Fibroblast of lung (primary cell): ENCODE results near the gene SH3BGRL2. TPM values are rescaled to one million over a fixed set of nuclear protein-coding genes. Genes with fewer than 3 reads are reported as not detected.
"Not testable (repeated sequence)": the region's sequence is repeated elsewhere in the genome, so short reads cannot be mapped to it uniquely, and the experiment has no call there.

ENCODE experiments used
- DNase-seq, 2 donors: peaks; one replicate each; pipeline versions ENCODE4 v3.0.0 to v3.0.0-alpha.2; 2010; ENCODE audit warnings: low read depth in 2 of 2
- H2AFZ ChIP-seq: 2 replicates; pipeline ENCODE4 v1.5.1; 2012; ENCODE audit warnings: low read length, control low read depth, inconsistent platforms
- H3K27ac ChIP-seq: 2 replicates; pipeline ENCODE4 v1.5.1; 2011; ENCODE audit warnings: low read length, control low read depth; ENCODE audit not compliant: insufficient read depth
- H3K27me3 ChIP-seq: 2 replicates; pipeline ENCODE4 v1.5.1; 2011; ENCODE audit warnings: mild to moderate bottlenecking, low read length; ENCODE audit not compliant: control insufficient read depth, insufficient read depth
- H3K36me3 ChIP-seq: 2 replicates; pipeline ENCODE4 v1.5.1; 2011; ENCODE audit warnings: low read length; ENCODE audit not compliant: control insufficient read depth, insufficient read depth
- H3K4me1 ChIP-seq: 2 replicates; pipeline ENCODE4 v1.5.1; 2011; ENCODE audit warnings: low read length; ENCODE audit not compliant: control insufficient read depth, insufficient read depth; ENCODE audit errors: extremely low read depth
- H3K4me2 ChIP-seq: 2 replicates; pipeline ENCODE4 v1.5.1; 2011; ENCODE audit warnings: low read length, control low read depth; ENCODE audit not compliant: insufficient read depth; ENCODE audit errors: extremely low read depth
- H3K4me3 ChIP-seq, 4 experiments: fragments of 200-600 bp in 1 of 4; sonication (generic) in 1 of 4; replicated peaks in 1 of 4; 2 replicates each; pipeline ENCODE4 v1.5.1; 2011 to 2016; ENCODE audit warnings: low read length in 4 of 4, low read depth in 3 of 4, mild to moderate bottlenecking in 3 of 4, control low read depth in 2 of 4, inconsistent platforms in 1 of 4, mixed read lengths in 1 of 4; ENCODE audit not compliant: insufficient read depth in 1 of 4; ENCODE audit errors: control extremely low read depth in 1 of 4
- H3K79me2 ChIP-seq: 2 replicates; pipeline ENCODE4 v1.5.1; 2012; ENCODE audit warnings: mild to moderate bottlenecking, low read length, inconsistent platforms; ENCODE audit not compliant: control insufficient read depth, insufficient read depth
- H3K9ac ChIP-seq: 2 replicates; pipeline ENCODE4 v1.5.1; 2011; ENCODE audit warnings: mild to moderate bottlenecking, low read length, control low read depth; ENCODE audit not compliant: insufficient read depth
- H3K9me3 ChIP-seq: 2 replicates; pipeline ENCODE4 v1.5.1; 2012; ENCODE audit warnings: low read depth, low read length; ENCODE audit not compliant: control insufficient read depth, insufficient read depth
- H4K20me1 ChIP-seq: 2 replicates; pipeline ENCODE4 v1.5.1; 2011; ENCODE audit warnings: low read length; ENCODE audit not compliant: control insufficient read depth, insufficient read depth; ENCODE audit errors: extremely low read depth
- EZH2 ChIP-seq: IDR thresholded peaks from 2 replicates; pipeline ENCODE4 v1.5.1; 2012; ENCODE audit warnings: low read length, control low read depth, mild to moderate bottlenecking; ENCODE audit errors: missing control alignments
- polyA plus RNA-seq, 2 donors: library from polyadenylated mRNA; depleted of rRNA in 1 of 2; stranded (reverse) in 1 of 2; unstranded in 1 of 2; fragments of >200 nt; gene quantifications; 2 replicates each; pipeline ENCODE4 v1.2.1, GENCODE V29; 2011 to 2012; ENCODE audit warnings: missing spikeins in 1 of 2
- total RNA-seq: library from RNA; depleted of rRNA; stranded (reverse); fragments of >200 nt; gene quantifications from 2 replicates; pipeline ENCODE4 v1.2.1, GENCODE V29; 2014
- TF ChIP-seq, protein P1 (sequence below), 2 donors: IDR thresholded peaks in 1 of 2; conservative IDR thresholded peaks in 1 of 2; 1 replicate in 1 of 2; 2 replicates in 1 of 2; pipeline ENCODE4 v1.5.1; 2011 to 2012; ENCODE audit warnings: low read length in 2 of 2, control low read depth in 1 of 2, inconsistent platforms in 1 of 2, low read depth in 1 of 2, mild to moderate bottlenecking in 1 of 2

SH3BGRL2 gene
- total and polyA plus RNA-seq, 2 donors (not counting 1 experiment from before 2014, with no cell fraction given) = 1.5 to 4.3 TPM

DNA sequence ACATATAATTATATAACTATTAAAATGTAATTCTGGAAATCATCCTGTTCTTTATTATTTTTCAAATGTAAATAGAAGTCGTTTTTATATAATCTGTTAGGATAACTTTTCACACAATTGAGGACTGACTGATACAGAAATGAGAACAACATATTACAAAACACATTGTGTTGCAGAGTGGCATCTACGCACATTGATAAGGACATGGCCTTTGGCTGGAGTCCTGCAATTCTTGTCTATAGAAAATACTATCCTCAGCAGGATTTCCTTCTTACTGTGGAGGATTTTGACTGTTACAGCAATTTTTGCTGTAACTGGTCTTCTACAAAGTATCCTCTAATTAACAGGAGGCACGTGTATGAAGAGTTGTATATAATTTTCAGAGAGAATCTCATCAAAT, 19.8 kb downstream of the SH3BGRL2 start:
- Histone ChIP-seq H3K36me3 (no peaks in the 10 kb centered on the region), H3K79me2 (no peaks in the 10 kb centered on the region), H2AFZ (no peak overlapping the region), H3K4me2 (no peak overlapping the region), H3K4me1 (no peaks in the 10 kb centered on the region), H3K27me3 (no peaks in the 10 kb centered on the region), H3K9me3 (no peaks in the 10 kb centered on the region), H3K4me3 (no peak overlapping the region), H3K9ac (no peak overlapping the region), H4K20me1 (no peaks in the 10 kb centered on the region), H3K27ac (no peak overlapping the region)
- no peak for DNase-seq
- no peak for TF ChIP-seq EZH2
- TF ChIP-seq, protein P1, sequence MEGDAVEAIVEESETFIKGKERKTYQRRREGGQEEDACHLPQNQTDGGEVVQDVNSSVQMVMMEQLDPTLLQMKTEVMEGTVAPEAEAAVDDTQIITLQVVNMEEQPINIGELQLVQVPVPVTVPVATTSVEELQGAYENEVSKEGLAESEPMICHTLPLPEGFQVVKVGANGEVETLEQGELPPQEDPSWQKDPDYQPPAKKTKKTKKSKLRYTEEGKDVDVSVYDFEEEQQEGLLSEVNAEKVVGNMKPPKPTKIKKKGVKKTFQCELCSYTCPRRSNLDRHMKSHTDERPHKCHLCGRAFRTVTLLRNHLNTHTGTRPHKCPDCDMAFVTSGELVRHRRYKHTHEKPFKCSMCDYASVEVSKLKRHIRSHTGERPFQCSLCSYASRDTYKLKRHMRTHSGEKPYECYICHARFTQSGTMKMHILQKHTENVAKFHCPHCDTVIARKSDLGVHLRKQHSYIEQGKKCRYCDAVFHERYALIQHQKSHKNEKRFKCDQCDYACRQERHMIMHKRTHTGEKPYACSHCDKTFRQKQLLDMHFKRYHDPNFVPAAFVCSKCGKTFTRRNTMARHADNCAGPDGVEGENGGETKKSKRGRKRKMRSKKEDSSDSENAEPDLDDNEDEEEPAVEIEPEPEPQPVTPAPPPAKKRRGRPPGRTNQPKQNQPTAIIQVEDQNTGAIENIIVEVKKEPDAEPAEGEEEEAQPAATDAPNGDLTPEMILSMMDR (conservative IDR thresholded peaks at IDR 0.05 in 1 of 2, IDR thresholded peaks at IDR 0.05 in 1 of 2; ENCODE audit: low read depth in 1 of 2, low read length in 2 of 2) = no peak

- Histone ChIP-seq H3K27ac (no peak overlapping the region), H4K20me1 (no peaks in the 10 kb centered on the region), H3K9ac (no peak overlapping the region), H3K4me2 (no peak overlapping the region), H3K27me3 (no peaks in the 10 kb centered on the region), H3K79me2 (no peaks in the 10 kb centered on the region), H3K36me3 (no peaks in the 10 kb centered on the region), H3K4me1 (no peaks in the 10 kb centered on the region), H2AFZ (no peak overlapping the region), H3K4me3 (no peak overlapping the region), H3K9me3 (no peaks in the 10 kb centered on the region)
- no peak for DNase-seq
- TF ChIP-seq, protein P1 (conservative IDR thresholded peaks at IDR 0.05 in 1 of 2, IDR thresholded peaks at IDR 0.05 in 1 of 2; ENCODE audit: low read depth in 1 of 2, low read length in 2 of 2) = no peak
- no peak for TF ChIP-seq EZH2
These were observed 25.0 kb downstream of the SH3BGRL2 start for GRCh38 chr6:79656134-79656533.

GRCh38 chr6:79657238-79657637, 26.1 kb downstream of the SH3BGRL2 start:
- Histone ChIP-seq H3K9ac (no peak overlapping the region), H3K4me2 (no peak overlapping the region), H3K9me3 (no peaks in the 10 kb centered on the region), H3K4me3 (no peak overlapping the region), H3K36me3 (no peaks in the 10 kb centered on the region), H2AFZ (no peak overlapping the region), H3K4me1 (no peaks in the 10 kb centered on the region), H3K27me3 (no peaks in the 10 kb centered on the region), H4K20me1 (no peaks in the 10 kb centered on the region), H3K79me2 (no peaks in the 10 kb centered on the region), H3K27ac (no peak overlapping the region)
- DNase-seq = no peak
- TF ChIP-seq EZH2 = no peak
- TF ChIP-seq, protein P1 (conservative IDR thresholded peaks at IDR 0.05 in 1 of 2, IDR thresholded peaks at IDR 0.05 in 1 of 2; ENCODE audit: low read depth in 1 of 2, low read length in 2 of 2) = no peak

GRCh38 chr6:79663655-79664054, 32.5 kb downstream of the SH3BGRL2 start:
- H3K79me2 ChIP-seq, H3K27me3 ChIP-seq, H3K4me1 ChIP-seq, H2AFZ ChIP-seq, H3K4me2 ChIP-seq, H3K27ac ChIP-seq, H3K9me3 ChIP-seq, H4K20me1 ChIP-seq, H3K9ac ChIP-seq, H3K4me3 ChIP-seq, DNase-seq, H3K36me3 ChIP-seq: not testable (repeated sequence)
